Activated CD4-positive, CD25-positive, alpha-beta regulatory T cell treated with anti-CD3 and anti-CD28 coated beads, Interleukin-2, amount 50 U/mL, for 16 hours (primary cell): ENCODE results near the gene WDFY2.
"Not testable (repeated sequence)": the region's sequence is repeated elsewhere in the genome, so short reads cannot be mapped to it uniquely, and the experiment has no call there.

Source experiments
- DNase-seq: peaks from one replicate; pipeline ENCODE4 v3.0.0-alpha.2; 2020; ENCODE audit warnings: low read depth, low spot score

The WDFY2 gene

DNA sequence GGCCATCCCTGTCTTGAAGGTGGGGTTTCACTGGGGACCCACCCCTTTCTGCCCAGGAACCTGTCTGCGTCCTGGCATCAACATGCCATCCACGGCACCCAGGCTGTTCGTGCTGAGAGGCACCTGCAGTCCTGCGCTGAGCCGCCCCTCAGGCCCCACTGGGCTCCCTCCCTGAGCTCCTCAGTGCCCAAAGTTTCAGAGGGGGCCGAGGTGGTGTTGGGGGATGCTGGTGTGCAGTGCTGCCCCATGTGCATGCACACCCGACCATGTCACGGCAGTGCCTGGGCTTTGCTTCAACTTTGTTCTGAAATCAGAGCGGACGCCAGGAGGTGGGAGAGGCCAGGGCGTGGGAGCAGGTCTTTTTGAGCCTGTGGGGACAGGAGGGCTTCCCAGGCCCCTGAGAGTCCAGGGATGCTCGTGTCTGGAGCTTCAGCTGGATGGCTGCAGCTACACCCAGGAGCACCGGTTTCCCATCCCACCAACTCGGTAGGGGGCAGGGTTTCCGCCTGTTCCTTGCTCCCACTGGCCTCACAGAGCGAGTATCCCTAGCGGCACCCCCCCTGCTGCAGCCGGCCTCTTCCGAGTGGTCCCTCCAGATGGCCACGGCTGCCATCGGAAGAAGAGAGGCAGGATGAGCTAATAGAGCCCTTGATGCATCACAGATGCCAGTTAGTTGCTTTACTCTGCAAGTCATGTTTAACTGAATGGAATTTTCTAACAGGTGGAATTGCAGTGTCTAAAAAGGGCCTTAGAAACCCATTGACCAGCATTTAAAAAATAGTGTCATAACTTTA lies 44.0 kb downstream of the WDFY2 start:
- DNase-seq, result no peak

- DNase-seq, result no peak
Observed at GRCh38 chr13:51629491-51630287, 45.4 kb downstream of the WDFY2 start.

- DNase-seq, result no peak
Observed at GRCh38 chr13:51630288-51630615, 46.0 kb downstream of the WDFY2 start.

DNA sequence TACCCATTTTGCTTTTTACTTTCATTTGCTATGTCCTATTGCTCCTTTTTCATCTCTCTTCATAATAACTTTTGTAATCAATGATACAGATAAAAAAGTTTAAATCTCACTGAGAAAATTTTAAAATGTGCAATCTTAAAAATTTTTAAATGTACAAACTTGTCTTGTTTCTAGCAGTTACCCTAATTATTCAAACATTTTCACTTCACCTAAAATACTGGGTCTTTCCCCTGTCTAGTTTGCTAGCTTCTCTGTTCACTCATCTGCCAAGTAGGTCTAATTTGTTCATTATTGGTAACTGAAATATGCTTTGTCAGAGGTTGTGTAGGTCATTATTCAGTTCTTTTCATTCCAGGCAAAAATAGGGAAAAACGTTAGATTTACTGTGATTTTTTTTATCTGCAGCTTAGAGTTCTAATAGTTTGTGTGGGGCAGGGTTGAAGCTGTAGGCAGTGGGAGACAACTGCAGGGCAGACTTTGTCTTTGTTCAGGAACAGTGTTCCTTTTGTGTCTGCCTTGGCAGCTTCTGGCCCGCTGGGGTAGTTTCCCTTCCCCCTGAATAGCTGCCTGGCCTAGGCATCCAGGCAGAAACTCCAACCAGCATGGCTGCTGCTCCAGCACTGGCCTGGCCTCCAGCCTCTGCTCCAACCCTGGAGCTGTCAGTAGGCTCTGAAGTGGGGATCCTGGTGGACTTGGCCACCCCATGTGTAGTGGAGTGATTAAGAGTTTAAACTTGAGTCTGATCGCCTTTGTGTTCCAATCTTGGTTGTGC lies 48.5 kb downstream of the WDFY2 start:
- DNase-seq, result no peak

DNA sequence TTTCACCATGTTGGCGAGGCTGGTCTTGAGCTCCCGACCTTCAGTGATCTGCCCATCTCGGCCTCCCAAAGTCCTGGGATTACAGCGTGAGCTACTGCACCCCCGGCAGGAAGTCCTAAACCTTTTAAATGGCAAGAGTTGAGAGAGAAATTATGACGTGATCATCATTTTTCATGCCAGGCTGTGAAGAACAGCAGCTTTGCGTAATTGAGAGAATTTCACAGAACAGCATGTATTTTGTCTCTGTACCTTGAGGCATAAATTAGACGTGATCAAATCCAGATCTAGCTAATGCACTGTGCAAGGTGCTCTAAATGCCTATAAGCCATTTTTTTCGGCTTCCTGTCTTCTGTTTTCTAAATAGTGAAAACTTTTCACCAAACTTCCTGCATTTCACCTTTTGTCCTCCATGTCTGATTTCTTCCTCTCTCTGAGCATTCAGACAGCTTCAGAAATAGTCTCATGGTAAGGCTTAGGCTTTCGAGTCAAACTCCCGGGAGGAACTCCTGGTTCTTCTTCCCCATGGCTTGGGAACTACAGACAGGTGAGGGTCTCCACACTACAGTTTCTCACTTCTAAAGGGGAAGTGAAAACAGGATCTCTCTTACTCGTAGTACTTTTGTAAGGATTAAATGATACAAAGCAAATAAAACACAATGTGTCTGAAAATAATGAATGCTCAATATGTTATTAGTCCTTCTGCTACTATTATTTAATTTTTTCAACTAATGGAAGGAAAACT lies 51.0 kb downstream of the WDFY2 start:
- no peak for DNase-seq

GRCh38 chr13:51636349-51636890 lies 52.2 kb downstream of the WDFY2 start:
- DNase-seq, result no peak

GRCh38 chr13:51637852-51638215 lies 53.6 kb downstream of the WDFY2 start:
- DNase-seq, result no peak

- DNase-seq, result no peak
Observed at GRCh38 chr13:51638216-51638871, 54.1 kb downstream of the WDFY2 start.

DNA sequence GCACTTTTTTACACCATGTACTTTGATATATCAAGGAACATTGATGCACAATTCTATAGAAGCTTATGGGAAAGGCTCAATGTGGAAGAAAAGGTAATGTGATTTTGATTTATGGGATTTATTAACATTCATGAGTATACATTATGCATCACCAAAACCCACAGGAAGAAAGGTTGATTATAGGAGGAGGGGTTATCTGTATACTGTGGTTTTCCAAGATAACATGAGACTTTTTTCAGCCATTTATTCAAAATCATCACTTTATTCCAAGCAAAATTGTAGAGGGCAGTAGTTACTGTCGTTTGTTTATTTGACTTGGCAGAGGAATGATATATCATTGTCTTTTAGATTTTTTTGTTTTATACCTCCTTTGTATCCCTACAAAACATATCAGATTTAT lies 54.9 kb downstream of the WDFY2 start:
- DNase-seq, result no peak

DNA sequence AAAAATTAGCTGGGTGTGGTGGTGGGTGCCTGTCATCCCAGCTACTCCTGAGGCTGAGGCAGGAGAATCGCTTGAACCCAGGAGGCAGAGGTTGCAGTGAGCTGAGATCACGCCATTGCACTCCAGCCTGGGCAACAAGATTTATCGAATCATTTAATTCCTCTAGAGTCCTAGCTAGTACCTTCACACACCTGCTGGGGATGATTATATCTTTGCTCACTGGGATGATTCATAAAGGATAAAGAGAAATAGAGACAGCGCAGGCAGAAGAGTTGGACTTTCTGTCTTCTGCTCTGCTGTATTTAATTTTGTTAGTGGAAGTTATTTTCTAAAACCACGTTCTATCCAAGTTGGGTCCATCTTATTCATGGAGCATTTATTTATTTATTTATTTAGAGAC lies 56.4 kb downstream of the WDFY2 start:
- DNase-seq, result not testable (repeated sequence)

DNA sequence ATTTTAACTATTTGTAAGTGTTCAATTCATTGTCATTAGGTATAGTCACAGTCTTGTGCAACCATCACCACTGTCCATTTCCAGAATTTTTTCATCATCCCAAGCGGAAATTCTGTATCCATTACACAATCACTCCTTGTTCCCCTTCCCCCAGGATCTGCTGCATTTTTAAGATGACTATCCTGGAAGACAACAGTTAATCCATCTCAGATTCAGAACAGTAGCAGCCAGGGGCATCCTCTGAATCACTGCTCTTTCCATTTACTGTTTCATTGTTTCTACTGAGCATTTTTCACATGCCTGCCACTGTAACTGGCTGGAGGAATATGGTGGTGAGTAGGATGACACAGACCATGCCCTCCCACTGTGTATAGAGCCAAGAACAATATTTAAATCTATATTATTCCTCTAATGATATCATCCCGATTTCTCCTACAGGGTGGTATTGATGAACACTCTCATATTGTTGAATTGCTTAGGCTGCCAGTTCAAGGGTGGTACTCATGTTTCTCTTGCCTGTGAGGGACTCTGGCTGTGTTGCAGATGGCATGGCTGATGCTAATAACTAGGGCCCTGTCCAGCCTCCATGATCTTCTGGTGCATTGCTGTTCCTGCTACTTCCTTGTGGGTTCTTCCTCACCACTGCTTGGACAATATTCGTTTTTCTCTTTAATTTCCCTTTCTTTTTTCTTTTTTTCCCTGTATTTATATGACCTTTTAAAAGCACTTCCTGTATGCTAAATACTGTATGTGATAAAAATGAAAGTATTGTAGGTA lies 59.0 kb downstream of the WDFY2 start:
- no peak for DNase-seq

DNA sequence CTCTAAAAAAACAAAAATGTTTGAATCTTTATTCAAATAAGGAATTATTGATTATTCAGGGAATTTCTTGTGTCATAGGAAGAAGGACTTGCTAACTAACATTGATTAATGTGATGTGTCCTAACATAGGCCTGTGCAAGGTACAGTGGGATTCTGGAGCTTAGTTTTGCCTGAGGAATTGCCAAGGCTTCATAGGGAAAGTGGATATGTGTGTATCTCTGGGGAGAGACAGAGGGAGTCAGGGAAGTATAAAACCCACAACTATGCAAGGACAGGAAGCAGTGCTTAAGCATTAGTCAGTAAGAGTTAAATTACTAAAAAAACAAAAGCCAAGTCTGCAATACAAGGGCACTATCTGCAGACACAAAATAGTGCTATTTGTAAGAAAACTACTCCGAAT lies 59.6 kb downstream of the WDFY2 start:
- no peak for DNase-seq

- DNase-seq, result no peak
Observed at GRCh38 chr13:51644654-51645053, 60.4 kb downstream of the WDFY2 start.

DNA sequence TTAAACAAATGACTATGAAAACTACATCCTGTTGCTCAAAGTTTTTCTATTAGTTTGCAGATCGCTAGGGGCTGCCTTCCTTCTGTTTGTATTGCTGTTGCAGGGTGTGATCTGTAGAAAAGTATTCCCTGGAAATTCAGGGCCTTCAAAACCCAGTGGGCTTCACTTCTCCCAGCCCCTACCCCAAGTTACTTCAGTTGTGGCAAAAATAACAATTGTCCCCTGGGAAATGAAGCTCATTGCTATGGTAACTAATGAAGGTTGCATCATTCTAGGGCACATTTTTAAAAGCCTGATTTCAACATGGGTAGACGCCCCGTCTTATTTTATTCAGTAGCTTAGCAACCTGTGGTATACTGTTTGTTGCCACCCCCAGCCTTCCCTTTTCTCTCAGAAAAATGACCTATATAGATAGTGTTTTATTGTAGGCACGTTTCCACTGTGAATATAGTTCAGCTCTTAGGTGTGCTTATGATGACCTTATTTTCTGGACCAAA lies 60.9 kb downstream of the WDFY2 start:
- DNase-seq, result peak; percentile 13

GRCh38 chr13:51645761-51646670 lies 61.8 kb downstream of the WDFY2 start:
- no peak for DNase-seq

DNA sequence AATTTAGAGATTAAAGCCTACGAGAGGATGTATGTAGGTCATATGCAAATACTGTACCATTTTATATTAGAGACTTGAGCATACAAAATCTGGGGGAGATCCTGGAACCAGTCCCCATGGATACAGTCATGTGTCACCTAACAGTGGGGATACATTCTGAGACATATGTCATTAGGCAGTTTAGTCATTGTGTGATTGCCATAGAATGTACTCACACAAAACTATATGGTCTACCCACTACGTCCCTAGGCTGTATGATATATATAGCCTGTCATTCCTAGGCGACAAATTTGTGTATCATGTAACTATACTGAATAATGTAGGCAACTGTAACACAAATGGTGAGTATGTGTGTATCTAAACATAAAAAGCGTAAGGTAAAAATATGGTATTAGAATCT lies 62.8 kb downstream of the WDFY2 start:
- no peak for DNase-seq

GRCh38 chr13:51652193-51652592 lies 67.9 kb downstream of the WDFY2 start:
- not testable (repeated sequence) for DNase-seq

DNA sequence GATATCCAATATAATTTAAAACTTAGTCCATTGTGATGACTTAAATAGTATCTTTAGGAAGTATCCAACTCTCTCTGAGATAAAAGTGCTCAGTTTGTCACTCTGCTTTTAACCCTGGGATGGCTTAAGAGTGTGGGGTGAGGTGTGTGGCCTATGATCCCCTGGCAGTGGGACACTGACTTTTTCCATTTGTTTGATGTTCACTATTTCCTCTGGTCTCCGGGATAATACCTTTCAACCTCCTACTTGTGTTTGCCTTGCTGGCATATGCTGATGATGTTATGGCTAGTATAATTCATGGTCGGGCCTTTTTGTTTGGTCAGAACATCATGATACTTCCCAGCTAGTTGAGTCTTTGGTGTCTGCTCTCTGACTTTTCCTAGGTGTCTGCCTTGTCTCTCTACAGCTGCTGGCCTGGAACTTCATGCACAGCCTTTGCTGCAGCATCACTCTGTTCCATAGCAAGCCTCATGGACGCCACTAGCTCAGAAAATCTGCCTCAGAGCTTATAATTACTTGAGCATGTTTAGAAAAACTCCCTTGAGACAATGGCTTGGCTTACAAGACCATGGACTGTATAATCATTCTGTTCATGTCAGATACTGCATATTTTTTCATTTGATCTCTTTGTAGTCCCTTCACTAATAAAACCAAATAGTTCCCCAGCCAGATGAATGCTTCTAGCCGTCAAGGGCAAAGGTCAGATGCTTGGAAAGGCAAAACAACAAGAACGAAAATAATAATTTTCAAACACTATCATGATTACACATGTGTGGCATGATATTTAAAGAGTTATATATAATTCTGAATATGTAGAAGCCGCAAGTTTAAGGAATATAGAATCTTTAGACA lies 75.2 kb downstream of the WDFY2 start:
- DNase-seq, result no peak
